Tibial artery (tissue), 4 donors: ENCODE measurements around the gene DHH.

Source experiments
- DNase-seq, 2 donors: peaks; one replicate each; pipeline ENCODE4 v3.0.0-alpha.2; 2019
- H3K27ac ChIP-seq, 2 donors: fragments of 200-600 bp; sonication (generic) in 1 of 2; 1 replicate in 1 of 2; 2 replicates in 1 of 2; pipeline ENCODE4 v1.5.1; 2018 to 2019; ENCODE audit warnings: mild to moderate bottlenecking in 1 of 2
- H3K27me3 ChIP-seq, 2 donors: fragments of 200-600 bp; sonication (generic) in 1 of 2; one replicate each; pipeline versions ENCODE4 v1.5.1 to v1.6.0; 2016 to 2019
- H3K36me3 ChIP-seq, 3 donors: fragments of 200-600 bp; sonication (generic) in 2 of 3; one replicate each; pipeline ENCODE4 v1.5.1; 2016 to 2019; ENCODE audit warnings: mild to moderate bottlenecking in 2 of 3
- H3K4me1 ChIP-seq, 4 donors: fragments of 200-600 bp; sonication (generic) in 2 of 4; 1 replicate in 3 of 4; 2 replicates in 1 of 4; pipeline ENCODE4 v1.5.1; 2016 to 2019
- H3K4me3 ChIP-seq, 2 donors: fragments of 200-600 bp; sonication (generic) in 1 of 2; 1 replicate in 1 of 2; 2 replicates in 1 of 2; pipeline ENCODE4 v1.5.1; 2018 to 2019; ENCODE audit warnings: mild to moderate bottlenecking in 2 of 2
- H3K9me3 ChIP-seq, 3 donors: fragments of 200-600 bp; sonication (generic) in 1 of 3; one replicate each; pipeline ENCODE4 v1.5.1; 2016 to 2019
- intact Hi-C: fragments of 100-400 bp; cut with DNase I; formaldehyde crosslinking; loops from one replicate; pipeline ENCODE4 v1.15.0; 2023; ENCODE audit warnings: low total_unique reads
- TF ChIP-seq, protein P1 (sequence below), 2 experiments: fragments of 200-600 bp in 1 of 2; fragments of 450-650 bp in 1 of 2; IDR thresholded peaks; one replicate each; pipeline ENCODE4 v1.5.1; 2017 to 2019; ENCODE audit warnings: antibody characterized with exemption in 2 of 2, mild to moderate bottlenecking in 1 of 2, moderate library complexity in 1 of 2

Gene DHH

DNA sequence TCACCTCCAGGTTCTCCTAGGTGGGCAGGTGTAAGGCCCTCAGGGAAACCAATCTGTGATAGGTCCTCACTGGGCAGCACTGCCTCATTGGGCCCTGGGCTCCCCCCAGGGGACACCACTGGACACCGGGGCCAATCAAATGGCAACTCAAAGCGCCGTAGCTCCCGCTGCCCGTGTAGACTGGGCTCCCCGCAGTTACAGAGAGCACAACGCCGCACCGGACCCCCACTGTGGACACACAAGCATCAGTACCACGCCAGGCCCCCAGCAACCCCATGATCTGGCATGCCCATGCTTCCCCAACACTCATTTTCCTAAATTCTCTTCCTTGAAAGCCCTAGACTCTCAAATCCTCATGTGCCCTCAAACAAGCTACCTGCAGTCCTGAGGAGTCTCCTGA, 40.1 kb downstream of the DHH start:
- Histone ChIP-seq H3K4me3 (no peak overlapping the region), H3K4me1 (peaks cover 0 to 48% (median 39%) of the 10 kb centered on the region in 4 donors), H3K27me3 (no peaks in the 10 kb centered on the region), H3K9me3 (no peaks in the 10 kb centered on the region), H3K36me3 (peaks cover 39 to 58% (median 55%) of the 10 kb centered on the region in 3 donors), H3K27ac (no peak overlapping the region)
- intact Hi-C loops: no loop called here
- TF ChIP-seq, protein P1, sequence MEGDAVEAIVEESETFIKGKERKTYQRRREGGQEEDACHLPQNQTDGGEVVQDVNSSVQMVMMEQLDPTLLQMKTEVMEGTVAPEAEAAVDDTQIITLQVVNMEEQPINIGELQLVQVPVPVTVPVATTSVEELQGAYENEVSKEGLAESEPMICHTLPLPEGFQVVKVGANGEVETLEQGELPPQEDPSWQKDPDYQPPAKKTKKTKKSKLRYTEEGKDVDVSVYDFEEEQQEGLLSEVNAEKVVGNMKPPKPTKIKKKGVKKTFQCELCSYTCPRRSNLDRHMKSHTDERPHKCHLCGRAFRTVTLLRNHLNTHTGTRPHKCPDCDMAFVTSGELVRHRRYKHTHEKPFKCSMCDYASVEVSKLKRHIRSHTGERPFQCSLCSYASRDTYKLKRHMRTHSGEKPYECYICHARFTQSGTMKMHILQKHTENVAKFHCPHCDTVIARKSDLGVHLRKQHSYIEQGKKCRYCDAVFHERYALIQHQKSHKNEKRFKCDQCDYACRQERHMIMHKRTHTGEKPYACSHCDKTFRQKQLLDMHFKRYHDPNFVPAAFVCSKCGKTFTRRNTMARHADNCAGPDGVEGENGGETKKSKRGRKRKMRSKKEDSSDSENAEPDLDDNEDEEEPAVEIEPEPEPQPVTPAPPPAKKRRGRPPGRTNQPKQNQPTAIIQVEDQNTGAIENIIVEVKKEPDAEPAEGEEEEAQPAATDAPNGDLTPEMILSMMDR (IDR thresholded peaks at IDR 0.05): no peak
- no peak for DNase-seq

DNA sequence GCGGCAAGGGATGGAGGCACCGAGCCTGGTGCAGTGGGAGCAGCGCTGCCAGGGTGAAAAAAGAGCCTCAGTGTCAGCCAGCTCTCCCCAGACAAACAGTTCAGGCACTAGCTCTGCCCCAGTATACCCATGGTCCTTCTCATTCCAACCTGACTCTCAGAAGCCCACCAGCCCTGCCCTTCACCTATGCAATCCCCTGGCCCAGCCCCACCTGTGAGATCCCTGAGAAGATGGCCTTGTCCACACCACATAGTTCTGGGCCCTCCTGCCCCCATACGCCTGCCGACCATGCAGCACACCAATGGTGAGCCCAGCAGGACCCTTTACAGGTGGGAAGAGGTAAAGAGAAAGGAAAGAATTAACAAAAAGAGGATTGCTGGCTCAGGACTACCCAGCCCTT, 40.5 kb downstream of the DHH start:
- no peak overlapping the region for H3K4me3 ChIP-seq
- TF ChIP-seq, protein P1 (IDR thresholded peaks at IDR 0.05): no peak
- H3K9me3 ChIP-seq: no peaks in the 10 kb centered on the region
- intact Hi-C loops: no loop called here
- H3K27me3 ChIP-seq: no peaks in the 10 kb centered on the region
- H3K36me3 ChIP-seq: peaks cover 44 to 61% (median 59%) of the 10 kb centered on the region in 3 donors
- DNase-seq: no peak
- H3K27ac ChIP-seq: no peak overlapping the region
- peaks cover 0 to 46% (median 39%) of the 10 kb centered on the region in 4 donors for H3K4me1 ChIP-seq

DNA sequence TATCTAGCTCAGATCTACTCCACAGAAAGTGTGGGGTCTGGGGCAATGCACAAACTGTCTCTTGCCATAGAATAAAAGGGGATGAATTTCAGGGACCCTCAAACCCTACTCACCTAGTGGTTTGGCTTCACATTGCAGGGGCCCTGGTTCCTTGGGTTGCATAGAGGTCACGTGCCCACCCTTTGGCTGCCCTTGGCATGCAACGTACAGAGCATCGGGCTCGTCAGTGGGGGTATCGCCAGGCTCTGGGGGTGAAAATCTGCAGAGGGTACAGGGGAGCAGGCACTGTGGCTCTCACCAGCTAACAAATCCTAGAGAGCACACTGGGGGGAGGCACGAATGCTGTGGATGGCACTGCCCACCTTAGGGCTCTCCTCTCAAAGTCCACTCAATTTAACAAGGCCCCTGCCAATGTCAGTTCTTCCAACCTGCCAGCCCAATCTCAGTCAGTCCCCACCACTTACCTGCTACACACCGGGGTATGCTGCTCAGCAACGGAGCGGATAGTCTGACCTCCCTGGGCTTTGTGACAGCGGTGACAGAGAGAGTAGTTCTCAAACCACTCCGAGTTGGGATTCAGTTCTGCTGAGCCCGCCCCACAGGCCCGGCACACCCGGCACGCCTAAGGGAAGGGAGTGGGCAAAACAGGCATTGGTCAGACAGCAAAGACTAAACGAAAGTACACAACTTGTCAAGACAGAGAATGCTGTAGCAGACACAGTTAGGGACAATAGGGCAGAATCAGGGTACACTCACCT, 42.0 kb downstream of the DHH start:
- H3K4me3 ChIP-seq: no peak overlapping the region
- no peaks in the 10 kb centered on the region for H3K27me3 ChIP-seq
- H3K36me3 ChIP-seq: peaks cover 58 to 75% (median 74%) of the 10 kb centered on the region in 3 donors
- no peak overlapping the region for H3K27ac ChIP-seq
- TF ChIP-seq, protein P1 (IDR thresholded peaks at IDR 0.05): no peak
- no peak for DNase-seq
- peaks cover 0 to 31% (median 25%) of the 10 kb centered on the region in 4 donors for H3K4me1 ChIP-seq
- H3K9me3 ChIP-seq: no peaks in the 10 kb centered on the region
- intact Hi-C loops: no loop called here

DNA sequence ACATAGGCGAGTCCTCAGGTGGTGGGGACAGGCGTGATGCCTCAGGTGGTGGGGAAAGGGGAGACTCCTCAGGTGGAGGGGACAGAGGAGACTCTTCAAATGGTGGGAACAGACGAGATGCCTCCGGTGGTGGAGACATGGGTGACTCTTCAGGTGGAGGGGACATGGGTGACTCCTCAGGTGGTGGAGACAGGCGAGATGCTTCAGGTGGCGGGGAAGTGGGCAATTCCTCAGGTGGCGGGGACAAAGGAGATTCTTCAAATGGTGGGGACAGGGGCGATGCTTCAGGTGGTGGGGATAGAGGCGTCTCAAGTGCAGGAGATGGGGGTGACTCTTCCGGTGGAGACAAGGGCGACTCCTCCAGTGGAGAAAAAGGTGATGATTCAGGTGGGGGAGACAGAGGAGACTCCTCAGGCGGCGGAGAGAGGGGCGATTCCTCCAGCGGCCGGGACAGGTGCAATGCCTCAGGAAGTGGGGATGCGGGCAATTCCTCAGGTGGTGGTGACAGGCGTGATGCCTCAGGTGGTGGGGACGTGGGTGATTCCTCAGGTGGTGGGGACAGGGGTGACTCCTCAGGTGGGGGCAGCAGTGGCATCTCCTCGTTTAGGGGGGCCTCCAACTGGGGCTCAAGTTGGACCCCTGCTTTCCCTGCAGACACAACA, 42.7 kb downstream of the DHH start:
- TF ChIP-seq, protein P1 (IDR thresholded peaks at IDR 0.05): no peak
- H3K27me3 ChIP-seq: no peaks in the 10 kb centered on the region
- no peaks in the 10 kb centered on the region for H3K9me3 ChIP-seq
- peaks cover 63 to 81% (median 81%) of the 10 kb centered on the region in 3 donors for H3K36me3 ChIP-seq
- intact Hi-C loops: no loop called here
- no peak overlapping the region for H3K27ac ChIP-seq
- no peak for DNase-seq
- H3K4me3 ChIP-seq: no peak overlapping the region
- H3K4me1 ChIP-seq: peaks cover 0 to 24% (median 18%) of the 10 kb centered on the region in 4 donors

DNA sequence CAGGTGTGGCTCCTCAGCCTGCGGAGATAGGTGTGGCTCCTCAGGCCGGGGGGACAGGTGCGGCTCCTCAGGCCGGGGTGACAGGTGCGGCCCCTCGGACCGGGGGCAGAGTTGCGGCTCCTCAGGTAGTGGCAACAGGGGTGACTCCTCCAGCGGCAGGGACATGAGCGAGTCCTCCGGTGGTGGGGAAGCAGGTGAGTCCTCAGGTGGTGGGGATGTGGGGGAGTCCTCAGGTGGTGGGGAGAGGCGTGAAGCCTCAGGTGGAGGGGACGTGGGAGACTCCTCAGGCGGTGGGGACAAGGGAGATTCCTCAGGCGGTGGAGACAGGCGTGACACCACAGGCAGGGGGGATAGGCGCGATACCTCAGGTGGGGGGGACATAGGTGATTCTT, 43.2 kb downstream of the DHH start:
- H3K4me1 ChIP-seq: peaks cover 0 to 19% (median 13%) of the 10 kb centered on the region in 4 donors
- TF ChIP-seq, protein P1 (IDR thresholded peaks at IDR 0.05): no peak
- H3K4me3 ChIP-seq: no peak overlapping the region
- no peaks in the 10 kb centered on the region for H3K27me3 ChIP-seq
- no peaks in the 10 kb centered on the region for H3K9me3 ChIP-seq
- intact Hi-C loops: no loop called here
- DNase-seq: no peak
- H3K27ac ChIP-seq: no peak overlapping the region
- H3K36me3 ChIP-seq: peaks cover 69 to 87% (median 86%) of the 10 kb centered on the region in 3 donors
